ENCODE results near the gene FAM221A. TPM values are rescaled to one million over a fixed set of nuclear protein-coding genes. Genes with fewer than 3 reads are reported as not detected.

Gene FAM221A
- total RNA-seq, 2 donors from 2014 or later: 14.3 to 29.7 TPM

GRCh38 chr7:23655433-23655832 lies 24.6 kb upstream of the FAM221A start:
- H3K36me3 ChIP-seq (replicated peaks in 1 of 2; ENCODE audit: insufficient read depth in 1 of 2, low read depth in 2 of 2): no peaks in the 10 kb centered on the region
- no peak for ATAC-seq
- H3K27ac ChIP-seq: no peak overlapping the region
- H3K4me1 ChIP-seq: no peaks in the 10 kb centered on the region
- no peak for DNase-seq
- no peak for TF ChIP-seq CTCF (IDR thresholded peaks at IDR 0.05)
- no peak for TF ChIP-seq POLR2A (IDR thresholded peaks at IDR 0.05)
- no peaks in the 10 kb centered on the region for H3K27me3 ChIP-seq
- intact Hi-C loops (cut with DNase I): loop anchor here (10.0 kb wide), 1 partner anchor 59 kb away; the partner anchor contains the start of gene STK31
- no peaks in the 10 kb centered on the region for H3K9me3 ChIP-seq
- WGBS, 2 donors: 84 to 90% methylated on average over 21 of the region's 22 CpGs
- H3K4me3 ChIP-seq: no peak overlapping the region

GRCh38 chr7:23658831-23659427 lies 21.1 kb upstream of the FAM221A start:
- ATAC-seq: no peak
- WGBS, 2 donors: 75 to 80% methylated on average over 7 of the region's 7 CpGs
- Histone ChIP-seq H3K4me1 (peaks cover 6% of the 10 kb centered on the region), H3K9me3 (no peaks in the 10 kb centered on the region), H3K4me3 (no peak overlapping the region), H3K27ac (no peak overlapping the region), H3K27me3 (no peaks in the 10 kb centered on the region), H3K36me3 (replicated peaks in 1 of 2; ENCODE audit: insufficient read depth in 1 of 2, low read depth in 2 of 2) (no peaks in the 10 kb centered on the region)
- no peak for TF ChIP-seq CTCF (IDR thresholded peaks at IDR 0.05)
- TF ChIP-seq POLR2A (IDR thresholded peaks at IDR 0.05): no peak
- intact Hi-C loops (cut with DNase I): loop anchor here (10.0 kb wide), 1 partner anchor 56 kb away; the partner anchor contains the start of gene STK31
- DNase-seq: no peak

- WGBS, 2 donors: 88 to 94% methylated on average over 3 of the region's 3 CpGs
- DNase-seq (no peak), ATAC-seq (no peak)
- peaks cover 6% of the 10 kb centered on the region for H3K4me1 ChIP-seq
- H3K27ac ChIP-seq: no peak overlapping the region
- intact Hi-C loops (cut with DNase I): no loop called here
- TF ChIP-seq POLR2A (IDR thresholded peaks at IDR 0.05) (no peak), CTCF (IDR thresholded peaks at IDR 0.05) (no peak)
- H3K9me3 ChIP-seq: no peaks in the 10 kb centered on the region
- no peaks in the 10 kb centered on the region for H3K36me3 ChIP-seq (replicated peaks in 1 of 2; ENCODE audit: insufficient read depth in 1 of 2, low read depth in 2 of 2)
- H3K27me3 ChIP-seq: no peaks in the 10 kb centered on the region
- no peak overlapping the region for H3K4me3 ChIP-seq
Observed at GRCh38 chr7:23661385-23661784, 18.6 kb upstream of the FAM221A start.

- Histone ChIP-seq H3K36me3 (replicated peaks in 1 of 2; ENCODE audit: insufficient read depth in 1 of 2, low read depth in 2 of 2) (no peaks in the 10 kb centered on the region), H3K27me3 (no peaks in the 10 kb centered on the region), H3K4me1 (peaks cover 6% of the 10 kb centered on the region), H3K9me3 (no peaks in the 10 kb centered on the region), H3K4me3 (no peak overlapping the region), H3K27ac (peak overlapping the region in 2 of 4 donors; percentile 19 to 34)
- 66 to 70% methylated on average over 8 of the region's 8 CpGs for WGBS, 2 donors
- peak; percentile 42 for ATAC-seq
- TF ChIP-seq POLR2A (IDR thresholded peaks at IDR 0.05): no peak
- intact Hi-C loops (cut with DNase I): no loop called here
- DNase-seq: peak in 2 of 4 donors; percentile 24 to 42
Observed at GRCh38 chr7:23662124-23662983, 17.6 kb upstream of the FAM221A start.

- no peak overlapping the region for H3K4me3 ChIP-seq
- H3K27me3 ChIP-seq: no peaks in the 10 kb centered on the region
- no peaks in the 10 kb centered on the region for H3K9me3 ChIP-seq
- peaks cover 6% of the 10 kb centered on the region for H3K4me1 ChIP-seq
- TF ChIP-seq CTCF (IDR thresholded peaks at IDR 0.05) (no peak), POLR2A (IDR thresholded peaks at IDR 0.05) (no peak)
- intact Hi-C loops (cut with DNase I): no loop called here
- H3K36me3 ChIP-seq (replicated peaks in 1 of 2; ENCODE audit: insufficient read depth in 1 of 2, low read depth in 2 of 2): no peaks in the 10 kb centered on the region
- ATAC-seq (no peak), DNase-seq (no peak)
- WGBS, 2 donors: 86 to 93% methylated on average over 2 of the region's 2 CpGs
- peak overlapping the region in 1 of 4 donors; percentile 34 for H3K27ac ChIP-seq
Observed at GRCh38 chr7:23662984-23663313, 17.1 kb upstream of the FAM221A start.

All from body of pancreas (tissue), 4 donors.